ENCODE data around the gene ZNF526.

ZNF526 gene

DNA sequence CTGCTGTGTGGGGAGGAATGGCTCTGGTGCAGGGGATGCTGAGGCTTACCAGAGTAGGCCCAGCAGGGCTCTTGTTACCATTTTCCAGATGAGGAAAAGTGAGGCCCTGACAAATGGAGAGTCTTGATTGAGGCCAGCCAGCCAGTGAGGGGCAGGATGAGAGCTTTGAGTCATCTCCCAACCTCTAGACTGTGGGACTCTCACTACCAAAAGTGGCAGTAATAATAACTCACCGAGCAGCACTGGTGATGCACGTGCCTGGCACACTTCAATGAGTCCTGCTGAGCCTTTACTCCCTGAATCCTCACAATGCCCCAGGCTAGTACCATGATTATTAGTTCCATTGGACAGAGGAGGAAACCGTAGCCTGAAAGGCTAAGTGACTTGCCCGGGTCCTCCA is 56.7 kb downstream of the ZNF526 start:
- H3K36me3 ChIP-seq (ENCODE audit: insufficient read depth, low read length) = no peaks in the 10 kb centered on the region; the same call in 1 of the 2 replicates
- peaks cover 13% of the 10 kb centered on the region; the same call in 1 of the 2 replicates for H3K4me1 ChIP-seq (ENCODE audit: insufficient read depth, low read length)
- H3K9me3 ChIP-seq (ENCODE audit: control insufficient read depth, insufficient read depth, low read length) = no peaks in the 10 kb centered on the region
- H3K9ac ChIP-seq (ENCODE audit: low read depth, low read length) = no peak overlapping the region

Measured in ES-I3 (cell line).